ENCODE data around the gene MAPK9.

The MAPK9 gene

GRCh38 chr5:180291943-180292831 lies at the start of gene MAPK9:
TSS of gene MAPK9 (minus strand) at chr5:180292083. CDS start at chr5:180280561, 11,522 bp downstream.
- DNase-seq = no peak

DNA sequence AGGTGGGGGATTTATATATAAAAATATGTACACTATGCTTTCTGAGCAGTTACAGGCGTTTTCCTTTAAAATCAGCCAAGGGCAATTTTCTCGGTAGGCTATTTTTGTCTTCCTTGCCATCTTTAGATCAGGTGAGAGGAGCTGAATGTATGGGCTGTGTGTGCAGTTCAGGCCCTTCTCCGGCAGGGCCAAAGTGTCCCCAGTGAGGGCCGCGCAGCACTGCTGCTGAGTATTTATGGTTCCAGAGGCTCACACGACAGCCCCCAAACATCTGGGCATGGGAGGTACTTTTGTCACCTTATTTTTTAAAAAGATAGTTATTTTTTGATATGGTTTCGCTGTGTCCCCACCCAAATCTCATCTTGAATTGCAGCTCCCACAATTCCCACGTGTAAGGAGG lies 49.7 kb upstream of the MAPK9 start:
- DNase-seq = no peak

GRCh38 chr5:180340856-180341255 lies 49.0 kb upstream of the MAPK9 start:
- DNase-seq = no peak

DNA sequence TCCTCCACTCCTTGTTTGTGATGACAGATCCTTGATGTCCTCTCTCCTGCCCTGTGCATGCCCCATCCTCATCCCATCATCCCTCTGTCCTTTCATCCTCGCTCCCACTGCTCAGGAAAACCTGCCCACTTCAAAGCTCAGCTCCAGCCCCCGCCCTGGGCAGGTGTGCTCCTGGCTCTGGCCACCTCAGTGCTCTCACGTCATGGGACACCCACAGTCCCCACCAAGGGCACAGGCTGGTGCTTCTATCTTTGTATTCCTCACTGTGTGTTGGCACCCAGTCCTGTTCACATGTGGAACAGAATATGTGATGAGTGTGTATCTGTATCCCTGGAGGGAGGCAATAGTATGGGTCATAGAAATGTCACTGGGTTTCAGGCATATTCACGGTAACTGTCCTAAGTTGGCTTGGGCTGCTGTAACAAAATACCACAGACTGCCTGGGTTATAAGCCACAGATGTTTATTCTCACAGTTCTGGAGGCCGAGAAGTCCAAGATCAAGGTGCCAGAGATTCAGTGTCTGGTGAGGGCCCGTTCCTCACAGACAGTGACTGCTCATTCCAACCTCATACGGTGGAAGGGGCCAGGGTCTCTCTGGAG lies 47.8 kb upstream of the MAPK9 start:
- DNase-seq = no peak

DNA sequence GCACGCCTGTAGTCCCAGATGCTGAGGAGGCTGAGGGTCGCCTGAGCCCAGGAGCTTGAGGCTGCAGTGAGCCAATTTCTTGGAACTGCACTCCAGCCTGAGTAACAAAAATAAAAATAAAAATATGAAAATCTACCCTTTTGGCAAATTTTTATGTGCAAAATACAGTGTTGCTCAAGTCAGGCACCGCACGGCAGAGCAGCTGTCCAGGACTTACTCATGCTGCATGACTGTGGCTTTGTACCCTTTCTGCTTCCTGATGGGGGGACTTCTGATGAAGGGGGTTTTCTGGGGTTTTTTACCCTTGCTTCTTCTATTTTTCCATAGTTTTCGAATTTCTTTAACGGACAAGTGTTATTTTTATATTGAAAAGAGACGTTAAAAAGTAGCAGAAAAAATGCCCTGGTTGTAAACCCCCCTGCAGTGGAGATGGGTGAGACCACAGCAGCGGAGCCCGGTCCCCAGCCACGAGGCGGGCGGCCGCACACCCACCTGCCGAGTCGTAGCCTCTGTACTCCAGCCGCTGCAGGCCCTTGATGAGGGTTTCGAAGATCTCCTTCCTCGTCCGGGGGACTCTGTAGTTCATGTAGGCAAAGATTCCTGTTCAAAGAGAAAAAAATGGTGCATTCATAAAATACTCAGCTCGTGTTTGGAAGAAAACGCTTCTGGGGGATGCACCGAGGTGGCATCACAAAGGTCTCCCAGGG lies 46.3 kb upstream of the MAPK9 start:
- no peak for DNase-seq

DNA sequence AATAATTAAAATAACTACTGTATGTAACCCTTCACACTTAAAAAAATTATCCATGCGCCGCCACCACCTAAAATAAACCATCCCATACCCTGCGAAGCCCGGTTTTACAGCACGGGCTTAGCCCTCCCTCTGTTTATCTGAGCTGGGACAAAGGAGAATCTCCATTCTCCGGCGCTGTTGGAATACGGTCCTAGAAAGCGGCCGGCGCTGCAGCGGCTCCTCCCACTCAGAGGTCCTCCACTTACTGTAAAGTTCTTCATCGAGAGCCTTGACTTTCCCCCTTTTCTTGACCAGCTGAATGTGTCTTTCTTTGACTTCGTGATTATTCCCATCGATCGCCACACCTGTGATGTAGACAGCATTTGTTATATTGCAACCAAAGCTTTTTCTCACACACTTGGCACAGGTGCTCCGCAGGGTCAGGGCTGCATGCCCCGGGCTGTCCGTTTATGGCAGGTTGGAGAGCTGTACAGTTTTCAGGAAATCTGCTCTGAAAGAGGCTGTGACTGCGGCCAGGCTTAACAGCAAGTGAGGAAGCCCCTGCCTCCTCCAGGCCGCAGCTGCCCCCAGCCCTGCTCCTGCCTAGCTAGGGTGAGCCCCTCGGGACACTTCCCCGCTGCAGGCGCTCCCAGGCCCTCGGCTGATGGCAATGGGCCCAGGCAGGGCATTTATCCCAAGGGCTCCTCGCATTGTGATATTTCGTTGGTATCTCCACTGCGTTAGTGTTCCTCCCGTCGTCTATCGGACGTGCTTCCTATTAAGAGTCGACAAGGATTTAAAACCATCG lies 44.5 kb upstream of the MAPK9 start:
- DNase-seq = no peak

DNA sequence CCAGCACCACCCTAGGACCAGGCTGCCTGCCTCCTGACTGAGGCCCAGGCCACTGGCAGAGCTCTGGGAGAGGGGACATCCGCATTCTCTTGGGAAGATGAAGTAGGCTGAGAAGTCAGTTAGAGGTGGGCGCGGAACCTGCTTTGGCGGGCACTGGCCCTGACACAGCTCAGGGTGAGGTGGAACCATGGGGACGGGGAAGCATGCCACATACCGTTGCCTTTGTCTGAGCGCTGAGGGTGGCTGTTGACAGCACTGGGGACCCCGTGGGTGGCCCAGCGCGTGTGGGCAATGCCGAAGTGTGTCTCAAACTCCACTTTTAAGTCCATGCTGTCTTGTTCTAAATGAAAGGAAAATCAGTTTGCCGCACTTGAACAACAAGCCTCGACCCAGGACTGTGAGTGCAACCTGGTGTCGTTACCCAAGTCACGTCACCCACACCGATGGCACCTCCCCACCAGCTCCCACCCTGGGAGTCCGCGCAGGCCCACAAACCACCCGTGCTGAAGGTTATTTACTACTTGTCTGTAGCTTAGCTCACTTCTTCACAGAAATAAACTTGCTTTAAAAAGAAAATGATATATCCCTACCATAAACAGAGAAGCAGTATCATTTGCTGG lies 43.8 kb upstream of the MAPK9 start:
- no peak for DNase-seq

DNA sequence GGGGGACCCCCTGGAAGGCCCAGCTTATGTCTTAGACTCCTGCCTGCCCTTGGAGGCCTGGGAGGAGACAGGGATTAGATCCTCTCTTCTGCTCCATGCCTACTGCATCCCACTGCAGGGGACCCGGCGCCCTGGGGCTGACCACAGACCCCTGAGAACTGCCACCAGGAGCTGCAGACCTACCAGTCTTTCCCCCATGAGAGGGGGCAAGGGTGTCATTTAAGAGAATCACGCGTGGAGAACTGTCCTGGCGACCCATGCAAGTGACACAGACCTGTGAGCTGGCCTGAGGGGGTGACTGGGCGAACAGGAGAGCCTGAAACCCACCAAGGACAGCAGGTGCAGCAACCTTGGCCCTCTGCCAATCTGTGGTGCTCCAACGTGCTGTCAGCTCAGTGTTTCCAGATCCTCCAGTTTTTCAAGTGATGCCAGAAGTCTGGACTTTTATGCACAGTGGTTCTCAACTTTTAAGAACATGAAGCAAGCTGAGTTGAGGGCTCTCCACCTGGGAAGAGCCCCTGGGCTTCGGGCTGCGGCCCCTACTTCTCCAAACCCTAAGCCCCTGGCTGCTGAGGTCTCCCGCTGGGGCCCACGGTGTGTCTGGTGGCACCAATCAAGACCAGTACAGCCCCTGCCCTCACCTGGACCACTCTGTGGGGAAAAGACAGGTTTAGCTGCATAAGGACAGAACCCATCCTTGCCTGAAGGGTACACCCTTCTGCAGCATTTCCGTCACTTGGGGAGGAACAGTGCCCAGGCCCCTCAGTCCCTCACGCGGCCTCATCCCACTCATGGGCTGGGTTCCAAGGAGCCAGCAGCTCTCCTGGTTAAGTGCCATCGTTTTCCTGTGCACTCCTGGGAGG lies 43.1 kb upstream of the MAPK9 start:
- DNase-seq = no peak

DNA sequence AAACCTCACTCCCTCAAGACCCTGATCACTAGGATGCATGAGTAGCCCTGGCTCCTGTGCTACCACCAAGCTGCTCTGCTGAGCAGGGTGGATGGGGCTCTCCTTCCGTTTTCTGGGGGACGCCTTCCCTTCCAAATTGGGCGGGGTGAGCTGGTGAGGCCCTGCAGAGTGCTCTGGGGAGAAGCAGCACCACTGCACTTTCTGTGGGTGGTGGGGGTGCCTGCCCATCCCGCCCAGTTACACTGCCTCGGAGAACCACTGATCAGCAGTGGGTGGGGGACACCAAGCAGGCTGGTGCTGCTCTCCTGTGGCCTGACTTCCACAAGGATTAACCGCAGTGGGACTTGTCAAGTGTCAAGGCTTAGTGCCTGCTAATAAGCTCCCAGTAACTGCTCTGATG lies 42.3 kb upstream of the MAPK9 start:
- DNase-seq = no peak

- DNase-seq = no peak
These were observed 41.8 kb upstream of the MAPK9 start for GRCh38 chr5:180333661-180334060.

DNA sequence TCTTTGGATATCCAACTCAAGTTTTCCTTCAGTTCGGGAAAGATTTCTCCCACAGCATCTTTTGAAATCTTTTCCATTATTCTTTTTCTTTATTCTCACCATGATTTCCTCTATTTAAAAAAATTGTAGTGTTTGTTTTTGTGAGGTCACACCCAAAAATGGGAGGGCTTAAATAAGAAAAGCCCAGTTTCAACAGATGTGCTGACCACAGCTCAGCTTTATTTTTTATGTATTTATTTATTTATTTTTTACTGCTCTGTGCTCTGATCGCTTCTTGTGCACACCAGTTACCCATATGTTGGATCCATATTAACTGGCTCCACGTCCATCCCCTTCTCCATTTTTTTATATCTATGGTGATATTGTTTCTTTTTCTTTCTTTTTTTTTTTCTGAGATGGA lies 41.0 kb upstream of the MAPK9 start:
- DNase-seq = no peak

DNA sequence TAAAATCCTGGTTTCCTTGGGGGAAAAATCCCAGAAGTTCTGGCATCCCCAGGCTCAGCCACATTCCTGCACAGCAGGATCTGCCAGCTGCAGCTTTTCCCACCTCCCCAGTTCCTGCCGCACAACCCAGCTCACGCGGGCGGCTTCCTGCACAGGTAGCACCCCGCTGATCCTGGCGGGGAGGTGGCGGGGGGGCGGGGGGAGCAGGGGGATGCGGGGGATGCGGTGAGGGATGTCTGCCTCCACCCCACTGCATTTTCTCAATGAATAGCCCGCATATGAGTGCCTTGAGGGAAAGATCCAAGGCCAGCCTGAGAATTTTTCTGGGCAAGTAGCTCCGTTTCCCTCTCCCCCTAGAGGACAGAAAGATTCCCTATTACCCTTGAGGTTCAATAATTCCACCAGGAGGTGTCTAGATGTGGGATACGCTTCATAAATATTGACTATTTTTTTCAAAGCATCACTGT lies 40.2 kb upstream of the MAPK9 start:
- DNase-seq = no peak

DNA sequence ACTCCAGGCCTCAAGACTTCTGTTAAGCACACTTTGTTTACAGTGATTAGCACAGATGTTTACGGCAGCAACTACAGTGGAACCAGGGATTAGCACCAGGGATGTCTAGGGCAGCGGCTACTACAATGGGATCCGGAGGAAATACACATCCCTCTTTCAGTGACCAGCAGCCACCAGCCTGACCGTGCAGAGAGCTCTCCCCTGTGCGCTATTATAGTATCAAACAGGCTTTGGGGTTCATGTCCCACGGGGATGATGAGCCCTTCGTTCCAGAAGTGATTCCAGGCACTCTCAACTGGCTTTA lies 39.7 kb upstream of the MAPK9 start:
- DNase-seq = no peak

- DNase-seq = no peak
These were observed 39.1 kb upstream of the MAPK9 start for GRCh38 chr5:180330810-180331646.

- no peak for DNase-seq
These were observed 38.4 kb upstream of the MAPK9 start for GRCh38 chr5:180330270-180330648.

DNA sequence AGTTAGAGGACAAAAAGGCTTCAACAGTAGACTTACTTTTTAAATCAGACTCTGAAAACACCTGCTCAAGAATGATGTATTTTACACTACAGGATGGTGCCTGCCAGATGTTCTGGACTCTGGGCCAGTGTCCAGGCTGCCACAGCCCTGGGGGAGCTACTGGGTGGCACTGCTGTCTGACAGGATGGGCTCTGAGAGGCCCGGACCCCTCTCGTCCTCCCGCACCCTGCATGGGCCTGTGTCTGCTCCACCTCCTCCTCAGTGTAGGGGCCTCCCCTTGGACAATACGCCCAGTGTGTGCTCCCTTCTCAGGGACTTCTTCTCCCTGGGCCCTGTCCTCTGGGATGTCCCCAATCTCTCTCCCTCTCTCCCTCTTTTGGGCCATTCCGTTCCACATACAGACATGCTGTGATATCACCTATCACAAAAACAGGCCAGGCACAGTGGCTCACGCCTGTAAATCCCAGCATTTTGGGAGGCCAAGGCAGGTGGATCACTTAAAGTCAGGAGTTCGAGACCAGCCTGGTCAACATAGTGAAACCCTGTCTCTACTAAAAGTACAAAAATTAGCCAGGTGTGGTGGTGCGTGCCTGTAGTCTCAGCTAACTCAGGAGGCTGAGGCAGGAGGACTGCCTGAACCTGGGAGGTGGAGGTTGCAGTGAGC lies 37.9 kb upstream of the MAPK9 start:
- no peak for DNase-seq

- DNase-seq = no peak
These were observed 37.2 kb upstream of the MAPK9 start for GRCh38 chr5:180329138-180329435.

- no peak for DNase-seq
These were observed 36.6 kb upstream of the MAPK9 start for GRCh38 chr5:180328296-180329137.

- DNase-seq = no peak
These were observed 35.2 kb upstream of the MAPK9 start for GRCh38 chr5:180326989-180327565.
